GM23338 (cell line): ENCODE measurements around the gene MAPK14.

ENCODE experiments used
- CREB1 ChIP-seq: fragments of 250-450 bp; sonication (Bioruptor Pico); IDR thresholded peaks from 2 replicates; pipeline ENCODE4 v1.5.0; 2020; ENCODE audit warnings: low read depth, mild to moderate bottlenecking, moderate library complexity
- EZH2 ChIP-seq: fragments of 200-600 bp; sonication (generic); IDR thresholded peaks from one replicate; pipeline ENCODE4 v1.8.0; 2017; ENCODE audit warnings: antibody characterized with exemption, mild to moderate bottlenecking, low read depth; ENCODE audit not compliant: unreplicated experiment
- EZH2phosphoT487 ChIP-seq: fragments of 200-600 bp; sonication (generic); IDR thresholded peaks from one replicate; pipeline ENCODE4 v1.8.1; 2018; ENCODE audit warnings: antibody characterized with exemption; ENCODE audit not compliant: unreplicated experiment
- JUNB ChIP-seq: IDR thresholded peaks from one replicate; pipeline ENCODE4 v1.6.1; 2016; ENCODE audit warnings: antibody characterized with exemption; ENCODE audit not compliant: unreplicated experiment
- NANOG ChIP-seq: IDR thresholded peaks from 2 replicates; pipeline ENCODE4 v1.6.1; 2016; ENCODE audit warnings: antibody characterized with exemption, borderline replicate concordance
- POLR2AphosphoS5 ChIP-seq: IDR thresholded peaks from 2 replicates; pipeline ENCODE4 v1.6.1; 2016; ENCODE audit warnings: antibody characterized with exemption, low read depth
- STAT1 ChIP-seq: IDR thresholded peaks from one replicate; pipeline ENCODE4 v1.6.1; 2016; ENCODE audit warnings: antibody characterized with exemption; ENCODE audit not compliant: unreplicated experiment
- ZNF114 ChIP-seq: fragments of 250-450 bp; sonication (Bioruptor Pico); IDR thresholded peaks from 2 replicates; pipeline ENCODE4 v1.5.0; 2020; ENCODE audit warnings: mild to moderate bottlenecking, moderate library complexity
- ZNF331 ChIP-seq: fragments of 250-450 bp; sonication (Bioruptor Pico); IDR thresholded peaks from 2 replicates; pipeline ENCODE4 v1.5.0; 2020; ENCODE audit warnings: low read depth, mild to moderate bottlenecking, moderate library complexity
- TF ChIP-seq, protein P1 (sequence below), 2 experiments: fragments of 200-600 bp in 1 of 2; sonication (generic) in 1 of 2; conservative IDR thresholded peaks; 2 replicates each; pipeline versions ENCODE4 v1.5.1 to v1.6.1; 2016 to 2017; ENCODE audit warnings: antibody characterized with exemption in 2 of 2, low read depth in 2 of 2, mild to moderate bottlenecking in 2 of 2, moderate library complexity in 1 of 2
- TF ChIP-seq, protein P2 (sequence below): IDR thresholded peaks from 2 replicates; pipeline ENCODE4 v1.6.1; 2016; ENCODE audit warnings: antibody characterized with exemption
- TF ChIP-seq, protein P3 (sequence below): IDR thresholded peaks from one replicate; pipeline ENCODE4 v1.6.1; 2018; ENCODE audit warnings: antibody characterized with exemption; ENCODE audit not compliant: unreplicated experiment
- TF ChIP-seq, protein P4 (sequence below): fragments of 250-450 bp; sonication (Bioruptor Pico); IDR thresholded peaks from 2 replicates; pipeline ENCODE4 v1.5.0; 2020; ENCODE audit warnings: mild to moderate bottlenecking, moderate library complexity

DNA sequence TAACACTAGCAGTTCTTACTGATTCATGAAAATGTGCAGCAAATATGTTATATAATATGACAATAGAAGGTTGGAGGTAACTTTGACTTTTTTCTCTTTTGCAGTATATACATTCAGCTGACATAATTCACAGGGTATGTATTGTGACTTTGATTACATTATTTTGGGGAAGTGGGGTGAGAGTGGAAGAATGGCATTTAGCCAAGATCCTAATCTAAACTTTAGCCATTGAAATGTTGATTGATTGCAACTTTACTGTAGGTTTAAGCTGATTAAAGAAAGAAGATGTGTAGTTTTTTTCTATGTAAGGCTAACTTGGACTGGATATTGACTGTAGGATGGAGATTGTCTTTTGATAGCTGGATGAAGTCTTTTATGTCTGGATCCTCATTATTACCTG, 46.0 kb downstream of the MAPK14 start:
- TF ChIP-seq, protein P1, sequence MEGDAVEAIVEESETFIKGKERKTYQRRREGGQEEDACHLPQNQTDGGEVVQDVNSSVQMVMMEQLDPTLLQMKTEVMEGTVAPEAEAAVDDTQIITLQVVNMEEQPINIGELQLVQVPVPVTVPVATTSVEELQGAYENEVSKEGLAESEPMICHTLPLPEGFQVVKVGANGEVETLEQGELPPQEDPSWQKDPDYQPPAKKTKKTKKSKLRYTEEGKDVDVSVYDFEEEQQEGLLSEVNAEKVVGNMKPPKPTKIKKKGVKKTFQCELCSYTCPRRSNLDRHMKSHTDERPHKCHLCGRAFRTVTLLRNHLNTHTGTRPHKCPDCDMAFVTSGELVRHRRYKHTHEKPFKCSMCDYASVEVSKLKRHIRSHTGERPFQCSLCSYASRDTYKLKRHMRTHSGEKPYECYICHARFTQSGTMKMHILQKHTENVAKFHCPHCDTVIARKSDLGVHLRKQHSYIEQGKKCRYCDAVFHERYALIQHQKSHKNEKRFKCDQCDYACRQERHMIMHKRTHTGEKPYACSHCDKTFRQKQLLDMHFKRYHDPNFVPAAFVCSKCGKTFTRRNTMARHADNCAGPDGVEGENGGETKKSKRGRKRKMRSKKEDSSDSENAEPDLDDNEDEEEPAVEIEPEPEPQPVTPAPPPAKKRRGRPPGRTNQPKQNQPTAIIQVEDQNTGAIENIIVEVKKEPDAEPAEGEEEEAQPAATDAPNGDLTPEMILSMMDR (conservative IDR thresholded peaks at IDR 0.05; ENCODE audit: low read depth in 2 of 2), result no peak
- TF ChIP-seq POLR2AphosphoS5 (no peak), CREB1 (CRISPR knock-in tag) (no peak), STAT1 (no peak), ZNF331 (no peak), EZH2 (no peak), EZH2phosphoT487 (no peak), NANOG (no peak), ZNF114 (CRISPR knock-in tag) (no peak), JUNB (no peak)
- TF ChIP-seq, protein P2, sequence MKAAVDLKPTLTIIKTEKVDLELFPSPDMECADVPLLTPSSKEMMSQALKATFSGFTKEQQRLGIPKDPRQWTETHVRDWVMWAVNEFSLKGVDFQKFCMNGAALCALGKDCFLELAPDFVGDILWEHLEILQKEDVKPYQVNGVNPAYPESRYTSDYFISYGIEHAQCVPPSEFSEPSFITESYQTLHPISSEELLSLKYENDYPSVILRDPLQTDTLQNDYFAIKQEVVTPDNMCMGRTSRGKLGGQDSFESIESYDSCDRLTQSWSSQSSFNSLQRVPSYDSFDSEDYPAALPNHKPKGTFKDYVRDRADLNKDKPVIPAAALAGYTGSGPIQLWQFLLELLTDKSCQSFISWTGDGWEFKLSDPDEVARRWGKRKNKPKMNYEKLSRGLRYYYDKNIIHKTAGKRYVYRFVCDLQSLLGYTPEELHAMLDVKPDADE, result no peak
- TF ChIP-seq, protein P3, sequence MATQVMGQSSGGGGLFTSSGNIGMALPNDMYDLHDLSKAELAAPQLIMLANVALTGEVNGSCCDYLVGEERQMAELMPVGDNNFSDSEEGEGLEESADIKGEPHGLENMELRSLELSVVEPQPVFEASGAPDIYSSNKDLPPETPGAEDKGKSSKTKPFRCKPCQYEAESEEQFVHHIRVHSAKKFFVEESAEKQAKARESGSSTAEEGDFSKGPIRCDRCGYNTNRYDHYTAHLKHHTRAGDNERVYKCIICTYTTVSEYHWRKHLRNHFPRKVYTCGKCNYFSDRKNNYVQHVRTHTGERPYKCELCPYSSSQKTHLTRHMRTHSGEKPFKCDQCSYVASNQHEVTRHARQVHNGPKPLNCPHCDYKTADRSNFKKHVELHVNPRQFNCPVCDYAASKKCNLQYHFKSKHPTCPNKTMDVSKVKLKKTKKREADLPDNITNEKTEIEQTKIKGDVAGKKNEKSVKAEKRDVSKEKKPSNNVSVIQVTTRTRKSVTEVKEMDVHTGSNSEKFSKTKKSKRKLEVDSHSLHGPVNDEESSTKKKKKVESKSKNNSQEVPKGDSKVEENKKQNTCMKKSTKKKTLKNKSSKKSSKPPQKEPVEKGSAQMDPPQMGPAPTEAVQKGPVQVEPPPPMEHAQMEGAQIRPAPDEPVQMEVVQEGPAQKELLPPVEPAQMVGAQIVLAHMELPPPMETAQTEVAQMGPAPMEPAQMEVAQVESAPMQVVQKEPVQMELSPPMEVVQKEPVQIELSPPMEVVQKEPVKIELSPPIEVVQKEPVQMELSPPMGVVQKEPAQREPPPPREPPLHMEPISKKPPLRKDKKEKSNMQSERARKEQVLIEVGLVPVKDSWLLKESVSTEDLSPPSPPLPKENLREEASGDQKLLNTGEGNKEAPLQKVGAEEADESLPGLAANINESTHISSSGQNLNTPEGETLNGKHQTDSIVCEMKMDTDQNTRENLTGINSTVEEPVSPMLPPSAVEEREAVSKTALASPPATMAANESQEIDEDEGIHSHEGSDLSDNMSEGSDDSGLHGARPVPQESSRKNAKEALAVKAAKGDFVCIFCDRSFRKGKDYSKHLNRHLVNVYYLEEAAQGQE, result no peak
- TF ChIP-seq, protein P4, sequence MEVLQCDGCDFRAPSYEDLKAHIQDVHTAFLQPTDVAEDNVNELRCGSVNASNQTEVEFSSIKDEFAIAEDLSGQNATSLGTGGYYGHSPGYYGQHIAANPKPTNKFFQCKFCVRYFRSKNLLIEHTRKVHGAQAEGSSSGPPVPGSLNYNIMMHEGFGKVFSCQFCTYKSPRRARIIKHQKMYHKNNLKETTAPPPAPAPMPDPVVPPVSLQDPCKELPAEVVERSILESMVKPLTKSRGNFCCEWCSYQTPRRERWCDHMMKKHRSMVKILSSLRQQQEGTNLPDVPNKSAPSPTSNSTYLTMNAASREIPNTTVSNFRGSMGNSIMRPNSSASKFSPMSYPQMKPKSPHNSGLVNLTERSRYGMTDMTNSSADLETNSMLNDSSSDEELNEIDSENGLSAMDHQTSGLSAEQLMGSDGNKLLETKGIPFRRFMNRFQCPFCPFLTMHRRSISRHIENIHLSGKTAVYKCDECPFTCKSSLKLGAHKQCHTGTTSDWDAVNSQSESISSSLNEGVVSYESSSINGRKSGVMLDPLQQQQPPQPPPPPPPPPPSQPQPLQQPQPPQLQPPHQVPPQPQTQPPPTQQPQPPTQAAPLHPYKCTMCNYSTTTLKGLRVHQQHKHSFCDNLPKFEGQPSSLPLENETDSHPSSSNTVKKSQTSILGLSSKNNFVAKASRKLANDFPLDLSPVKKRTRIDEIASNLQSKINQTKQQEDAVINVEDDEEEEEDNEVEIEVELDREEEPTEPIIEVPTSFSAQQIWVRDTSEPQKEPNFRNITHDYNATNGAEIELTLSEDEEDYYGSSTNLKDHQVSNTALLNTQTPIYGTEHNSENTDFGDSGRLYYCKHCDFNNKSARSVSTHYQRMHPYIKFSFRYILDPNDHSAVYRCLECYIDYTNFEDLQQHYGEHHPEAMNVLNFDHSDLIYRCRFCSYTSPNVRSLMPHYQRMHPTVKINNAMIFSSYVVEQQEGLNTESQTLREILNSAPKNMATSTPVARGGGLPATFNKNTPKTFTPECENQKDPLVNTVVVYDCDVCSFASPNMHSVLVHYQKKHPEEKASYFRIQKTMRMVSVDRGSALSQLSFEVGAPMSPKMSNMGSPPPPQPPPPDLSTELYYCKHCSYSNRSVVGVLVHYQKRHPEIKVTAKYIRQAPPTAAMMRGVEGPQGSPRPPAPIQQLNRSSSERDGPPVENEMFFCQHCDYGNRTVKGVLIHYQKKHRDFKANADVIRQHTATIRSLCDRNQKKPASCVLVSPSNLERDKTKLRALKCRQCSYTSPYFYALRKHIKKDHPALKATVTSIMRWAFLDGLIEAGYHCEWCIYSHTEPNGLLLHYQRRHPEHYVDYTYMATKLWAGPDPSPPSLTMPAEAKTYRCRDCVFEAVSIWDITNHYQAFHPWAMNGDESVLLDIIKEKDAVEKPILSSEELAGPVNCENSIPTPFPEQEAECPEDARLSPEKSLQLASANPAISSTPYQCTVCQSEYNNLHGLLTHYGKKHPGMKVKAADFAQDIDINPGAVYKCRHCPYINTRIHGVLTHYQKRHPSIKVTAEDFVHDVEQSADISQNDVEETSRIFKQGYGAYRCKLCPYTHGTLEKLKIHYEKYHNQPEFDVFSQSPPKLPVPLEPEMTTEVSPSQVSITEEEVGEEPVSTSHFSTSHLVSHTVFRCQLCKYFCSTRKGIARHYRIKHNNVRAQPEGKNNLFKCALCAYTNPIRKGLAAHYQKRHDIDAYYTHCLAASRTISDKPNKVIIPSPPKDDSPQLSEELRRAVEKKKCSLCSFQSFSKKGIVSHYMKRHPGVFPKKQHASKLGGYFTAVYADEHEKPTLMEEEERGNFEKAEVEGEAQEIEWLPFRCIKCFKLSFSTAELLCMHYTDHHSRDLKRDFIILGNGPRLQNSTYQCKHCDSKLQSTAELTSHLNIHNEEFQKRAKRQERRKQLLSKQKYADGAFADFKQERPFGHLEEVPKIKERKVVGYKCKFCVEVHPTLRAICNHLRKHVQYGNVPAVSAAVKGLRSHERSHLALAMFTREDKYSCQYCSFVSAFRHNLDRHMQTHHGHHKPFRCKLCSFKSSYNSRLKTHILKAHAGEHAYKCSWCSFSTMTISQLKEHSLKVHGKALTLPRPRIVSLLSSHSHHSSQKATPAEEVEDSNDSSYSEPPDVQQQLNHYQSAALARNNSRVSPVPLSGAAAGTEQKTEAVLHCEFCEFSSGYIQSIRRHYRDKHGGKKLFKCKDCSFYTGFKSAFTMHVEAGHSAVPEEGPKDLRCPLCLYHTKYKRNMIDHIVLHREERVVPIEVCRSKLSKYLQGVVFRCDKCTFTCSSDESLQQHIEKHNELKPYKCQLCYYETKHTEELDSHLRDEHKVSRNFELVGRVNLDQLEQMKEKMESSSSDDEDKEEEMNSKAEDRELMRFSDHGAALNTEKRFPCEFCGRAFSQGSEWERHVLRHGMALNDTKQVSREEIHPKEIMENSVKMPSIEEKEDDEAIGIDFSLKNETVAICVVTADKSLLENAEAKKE (CRISPR knock-in tag), result no peak
